HepG2 (cell line): ENCODE measurements around the gene LRPPRC. TPM values are rescaled to one million over a fixed set of nuclear protein-coding genes. Genes with fewer than 3 reads are reported as not detected.
A peak's percentile ranks its signal among the peaks of the same experiment; 100 is the strongest.

ENCODE experiments used
- BRCA1 ChIP-seq: sonication (generic); formaldehyde crosslinking; IDR thresholded peaks from 2 replicates; pipeline ENCODE4 v1.4.0; 2020; ENCODE audit warnings: missing genetic modification reagents
- CBX2 ChIP-seq, 2 experiments: fragments of 200-600 bp in 1 of 2; sonication (generic); formaldehyde crosslinking in 1 of 2; IDR thresholded peaks; 2 replicates each; pipeline versions ENCODE4 v1.7.0 to v1.8.1; 2018 to 2022; ENCODE audit warnings: low read depth in 2 of 2, low read length in 1 of 2, mild to moderate bottlenecking in 1 of 2, missing genetic modification reagents in 1 of 2
- CHD4 ChIP-seq: fragments of 200-600 bp; sonication (generic); IDR thresholded peaks from 2 replicates; pipeline ENCODE4 v1.7.0; 2017; ENCODE audit warnings: mild to moderate bottlenecking, low read length, borderline replicate concordance
- ELF1 ChIP-seq: sonication (generic); formaldehyde crosslinking; IDR thresholded peaks from 2 replicates; pipeline ENCODE4 v1.4.0; 2020; ENCODE audit warnings: missing genetic modification reagents
- GATAD1 ChIP-seq: IDR thresholded peaks from 2 replicates; pipeline ENCODE4 v1.6.1; 2016; ENCODE audit warnings: missing genetic modification reagents, missing compliant biosample characterization
- IKZF1 ChIP-seq: fragments of 450-650 bp; IDR thresholded peaks from 2 replicates; pipeline ENCODE4 v1.7.1; 2016
- LRRFIP1 ChIP-seq: sonication (generic); formaldehyde crosslinking; conservative IDR thresholded peaks from 2 replicates; pipeline ENCODE4 v1.4.0; 2020; ENCODE audit warnings: missing genetic modification reagents
- MZF1 ChIP-seq: sonication (generic); formaldehyde crosslinking; IDR thresholded peaks from 2 replicates; pipeline ENCODE4 v1.8.1; 2023; ENCODE audit warnings: mild to moderate bottlenecking, missing genetic modification reagents, borderline replicate concordance
- NFRKB ChIP-seq: fragments of 450-650 bp; IDR thresholded peaks from 2 replicates; pipeline ENCODE4 v1.6.1; 2017
- RARG ChIP-seq: sonication (generic); formaldehyde crosslinking; IDR thresholded peaks from 2 replicates; pipeline ENCODE4 v1.4.0; 2020; ENCODE audit warnings: low read depth, mild to moderate bottlenecking, missing genetic modification reagents
- REL ChIP-seq: sonication (generic); formaldehyde crosslinking; conservative IDR thresholded peaks from 2 replicates; pipeline ENCODE4 v1.8.0; 2022; ENCODE audit warnings: mild to moderate bottlenecking, missing genetic modification reagents, moderate library complexity
- RFX5 ChIP-seq: IDR thresholded peaks from 2 replicates; pipeline ENCODE4 v1.6.1; 2011; ENCODE audit warnings: low read depth, low read length, improper control_type of control experiment
- SNAI1 ChIP-seq: sonication (generic); formaldehyde crosslinking; IDR thresholded peaks from 2 replicates; pipeline ENCODE4 v1.5.0; 2020; ENCODE audit warnings: mild to moderate bottlenecking, missing genetic modification reagents, borderline replicate concordance
- THRA ChIP-seq: sonication (generic); formaldehyde crosslinking; IDR thresholded peaks from 2 replicates; pipeline ENCODE4 v1.4.0; 2020; ENCODE audit warnings: missing genetic modification reagents, borderline replicate concordance
- UBTF ChIP-seq: sonication (generic); formaldehyde crosslinking; IDR thresholded peaks from 2 replicates; pipeline ENCODE4 v1.4.0; 2020; ENCODE audit warnings: mild to moderate bottlenecking, missing genetic modification reagents
- ZFYVE20 ChIP-seq: sonication (generic); formaldehyde crosslinking; IDR thresholded peaks from 2 replicates; pipeline ENCODE4 v1.8.0; 2023; ENCODE audit warnings: low read depth, mild to moderate bottlenecking, moderate library complexity, missing genetic modification reagents, borderline replicate concordance
- ZMYM3 ChIP-seq: sonication (generic); formaldehyde crosslinking; IDR thresholded peaks from 2 replicates; pipeline ENCODE4 v1.5.1; 2020; ENCODE audit warnings: mild to moderate bottlenecking, missing genetic modification reagents
- ZNF180 ChIP-seq: sonication (generic); formaldehyde crosslinking; IDR thresholded peaks from 2 replicates; pipeline ENCODE4 v1.4.0; 2020; ENCODE audit warnings: low read depth, missing genetic modification reagents, borderline replicate concordance
- ZNF350 ChIP-seq: sonication (generic); formaldehyde crosslinking; IDR thresholded peaks from 2 replicates; pipeline ENCODE4 v1.4.0; 2020; ENCODE audit warnings: mild to moderate bottlenecking, low read depth, missing genetic modification reagents, borderline replicate concordance
- ZNF746 ChIP-seq: sonication (generic); formaldehyde crosslinking; IDR thresholded peaks from 2 replicates; pipeline ENCODE4 v1.8.0; 2022; ENCODE audit warnings: mild to moderate bottlenecking, missing genetic modification reagents
- ZNF770 ChIP-seq: sonication (generic); formaldehyde crosslinking; IDR thresholded peaks from 2 replicates; pipeline ENCODE4 v1.5.0; 2020; ENCODE audit warnings: mild to moderate bottlenecking, missing genetic modification reagents
- polyA plus RNA-seq, 8 experiments: library from polyadenylated mRNA; depleted of rRNA in 3 of 8; stranded (reverse) in 7 of 8; unstranded in 1 of 8; fragments of >200 nt; fragmentation: Illumina TruSeq in 4 of 8; extraction: Trizol in 4 of 8; gene quantifications; 2 replicates each; pipeline versions ENCODE4 v1.2.1 to v1.2.3, GENCODE V29; 2011 to 2016; ENCODE audit warnings: low read depth in 4 of 8, missing spikeins in 1 of 8, mixed read lengths in 1 of 8; ENCODE audit not compliant: insufficient read depth in 1 of 8
- total RNA-seq, 5 experiments: library from RNA; depleted of rRNA; stranded (reverse); fragments of >200 nt; fragmentation: Illumina TruSeq; extraction: Trizol; gene quantifications; 2 replicates each; pipeline ENCODE4 v1.2.3, GENCODE V29; 2016; ENCODE audit warnings: low read depth in 1 of 5
- TF ChIP-seq, protein P1 (sequence below): sonication (generic); formaldehyde crosslinking; IDR thresholded peaks from 2 replicates; pipeline ENCODE4 v1.5.0; 2020; ENCODE audit warnings: missing genetic modification reagents, mild to moderate bottlenecking, borderline replicate concordance

LRPPRC gene
- total and polyA plus RNA-seq, 2 of the 13 experiments (the other 11 are each of a cell fraction or from before 2014, with no cell fraction given) = 117 to 167 TPM

DNA sequence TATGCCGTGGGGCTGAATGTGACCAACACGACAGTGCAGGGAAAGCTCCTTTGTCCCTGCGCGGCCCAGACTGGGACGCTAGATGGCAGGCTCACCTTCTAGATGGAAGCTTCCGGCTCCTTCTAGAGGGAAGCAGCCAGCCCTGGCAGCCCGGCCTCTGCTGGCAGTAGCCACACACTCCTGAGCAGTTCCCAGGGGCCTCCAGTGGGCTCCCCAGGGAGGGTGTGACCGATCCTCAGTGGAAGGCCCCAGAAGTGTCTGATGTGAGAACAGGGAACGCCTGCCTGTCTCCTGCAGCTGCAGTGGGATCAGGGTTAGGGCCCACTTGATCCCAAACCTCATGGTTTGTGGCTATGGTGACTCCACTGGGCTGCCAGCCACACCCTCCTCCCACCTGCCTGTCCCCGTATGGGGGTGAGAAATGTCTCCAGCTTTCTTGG lies 48.5 kb upstream of the LRPPRC start (continued):
- TF ChIP-seq ZNF770 (CRISPR knock-in tag) (peak; percentile 66), GATAD1 (CRISPR knock-in tag) (peak; percentile 49; the same call in 1 of the 2 replicates), MZF1 (no peak), BRCA1 (no peak), CHD4 (no peak), UBTF (CRISPR knock-in tag) (peak; percentile 49; the same call in 1 of the 2 replicates), NFRKB (no peak), THRA (CRISPR knock-in tag) (peak; percentile 87), RFX5 (no peak), SNAI1 (CRISPR knock-in tag) (no peak), LRRFIP1 (CRISPR knock-in tag) (no peak), ZNF746 (CRISPR knock-in tag) (no peak), ZFYVE20 (CRISPR knock-in tag) (no peak), REL (no peak), RARG (CRISPR knock-in tag) (no peak), ZMYM3 (CRISPR knock-in tag) (peak; percentile 42; the same call in 1 of the 2 replicates), CBX2 (IDR thresholded peaks at IDR 0.05; ENCODE audit: low read depth, low read length) (no peak), CBX2 (CRISPR knock-in tag; IDR thresholded peaks at IDR 0.05; ENCODE audit: low read depth) (no peak), ZNF180 (no peak), IKZF1 (no peak), ZNF350 (CRISPR knock-in tag) (peak; percentile 55; the same call in 1 of the 2 replicates), ELF1 (peak; percentile 70)
- TF ChIP-seq, protein P1, sequence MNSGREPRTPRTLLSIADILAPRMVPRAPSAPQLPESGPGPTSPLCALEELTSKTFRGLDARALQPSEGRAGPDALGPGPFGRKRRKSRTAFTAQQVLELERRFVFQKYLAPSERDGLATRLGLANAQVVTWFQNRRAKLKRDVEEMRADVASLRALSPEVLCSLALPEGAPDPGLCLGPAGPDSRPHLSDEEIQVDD = no peak
